H1 (cell line): ENCODE measurements around the gene TAF7L. TPM values are rescaled to one million over a fixed set of nuclear protein-coding genes. Genes with fewer than 3 reads are reported as not detected.

Source experiments
- CTCF ChIA-PET: fragments of 300-600 bp; sonication (Branson Sonifier 250); formaldehyde crosslinking; loops from one replicate; lab custom pipeline; 2021; ENCODE audit not compliant: partially characterized antibody; lab: Charles Lee
- POLR2A ChIA-PET: fragments of 300-600 bp; sonication (Branson Sonifier 250); formaldehyde crosslinking; loops from one replicate; lab custom pipeline; 2021; ENCODE audit warnings: inconsistent platforms; ENCODE audit not compliant: partially characterized antibody; lab: Charles Lee
- DNase-seq, 2 experiments: peaks; one replicate each; pipeline versions ENCODE4 v3.0.0 to v3.0.0-alpha.2; 2010 to 2022; ENCODE audit warnings: low spot score in 2 of 2, low read depth in 1 of 2, mixed read lengths in 1 of 2
- FAIRE-seq: peaks from 2 replicates; lab custom pipeline; 2011; peaks lifted over from hg19 to GRCh38; lab: Jason Lieb, UNC
- H2AFZ ChIP-seq: 2 replicates; pipeline ENCODE4 v1.8.1; 2012; ENCODE audit warnings: low read length, inconsistent platforms
- H2AK5ac ChIP-seq: 2 replicates; pipeline ENCODE4 v1.6.1; 2013; ENCODE audit warnings: low read depth, low read length
- H2BK120ac ChIP-seq: replicated peaks from 2 replicates; pipeline ENCODE3; 2013; ENCODE audit warnings: low read depth, low read length, inconsistent platforms
- H2BK12ac ChIP-seq: 2 replicates; pipeline ENCODE4 v1.6.1; 2013; ENCODE audit warnings: low read depth, low read length
- H2BK15ac ChIP-seq: 2 replicates; pipeline ENCODE4 v1.6.1; 2013; ENCODE audit warnings: low read length
- H2BK20ac ChIP-seq: 2 replicates; pipeline ENCODE4 v1.6.1; 2013; ENCODE audit warnings: low read length
- H2BK5ac ChIP-seq: 2 replicates; pipeline ENCODE4 v1.6.1; 2013; ENCODE audit warnings: low read depth, low read length
- H3K14ac ChIP-seq: 2 replicates; pipeline ENCODE4 v1.6.1; 2013; ENCODE audit warnings: inconsistent platforms; ENCODE audit not compliant: insufficient read length
- H3K18ac ChIP-seq: 2 replicates; pipeline ENCODE4 v1.6.1; 2013; ENCODE audit warnings: low read length; ENCODE audit errors: extremely low read depth
- H3K23ac ChIP-seq: 2 replicates; pipeline ENCODE4 v1.6.1; 2013; ENCODE audit warnings: inconsistent platforms; ENCODE audit not compliant: insufficient read length
- H3K23me2 ChIP-seq: 2 replicates; pipeline ENCODE4 v1.6.1; 2013; ENCODE audit warnings: low read depth, low read length
- H3K27ac ChIP-seq: 2 replicates; pipeline ENCODE4 v1.6.1; 2011; ENCODE audit warnings: low read depth, low read length, inconsistent platforms
- H3K27me3 ChIP-seq, 4 experiments: replicated peaks in 1 of 4; 1 replicate in 1 of 4; 2 replicates in 3 of 4; pipeline versions ENCODE4 v1.6.1 to v1.8.1; 2011 to 2013; ENCODE audit warnings: low read length in 3 of 4, mild to moderate bottlenecking in 3 of 4, inconsistent platforms in 2 of 4, mixed read lengths in 2 of 4, moderate library complexity in 1 of 4; ENCODE audit not compliant: control insufficient read depth in 3 of 4, insufficient read depth in 3 of 4; ENCODE audit errors: extremely low read depth in 1 of 4
- H3K36me3 ChIP-seq, 4 experiments: 2 replicates each; pipeline versions ENCODE4 v1.6.1 to v1.8.1; 2011 to 2013; ENCODE audit warnings: mild to moderate bottlenecking in 4 of 4, low read length in 3 of 4, moderate library complexity in 2 of 4, control low read depth in 1 of 4, inconsistent platforms in 1 of 4; ENCODE audit not compliant: insufficient read depth in 4 of 4, control insufficient read depth in 2 of 4
- H3K4ac ChIP-seq: replicated peaks from 2 replicates; pipeline ENCODE3; 2013; ENCODE audit warnings: low read length, low read depth, mixed read lengths, inconsistent platforms; ENCODE audit not compliant: insufficient read length
- H3K4me1 ChIP-seq, 4 experiments: replicated peaks in 1 of 4; 1 replicate in 1 of 4; 2 replicates in 3 of 4; pipeline versions ENCODE4 v1.6.1 to v1.8.1; 2011 to 2013; ENCODE audit warnings: low read length in 3 of 4, inconsistent platforms in 2 of 4, mixed read lengths in 1 of 4; ENCODE audit not compliant: insufficient read depth in 4 of 4, control insufficient read depth in 3 of 4
- H3K4me2 ChIP-seq, 2 experiments: 2 replicates each; pipeline versions ENCODE4 v1.6.1 to v1.8.1; 2011 to 2013; ENCODE audit warnings: low read depth in 2 of 2, low read length in 2 of 2, control low read depth in 1 of 2, inconsistent platforms in 1 of 2, mild to moderate bottlenecking in 1 of 2; ENCODE audit not compliant: insufficient read depth in 1 of 2
- H3K4me3 ChIP-seq, 4 experiments: fragments of 200-600, 300-600 bp in 1 of 4; sonication (generic), shearing (Covaris generic), sonication (Bioruptor Twin) in 1 of 4; 2 replicates each; pipeline versions ENCODE4 v1.5.1 to v1.8.1; 2011 to 2016; ENCODE audit warnings: low read length in 4 of 4, low read depth in 3 of 4, control low read depth in 2 of 4, inconsistent platforms in 2 of 4, mild to moderate bottlenecking in 2 of 4, mixed read lengths in 1 of 4, moderate library complexity in 1 of 4; ENCODE audit not compliant: insufficient read depth in 2 of 4; ENCODE audit errors: extremely low read depth in 1 of 4
- H3K56ac ChIP-seq: replicated peaks from 2 replicates; pipeline ENCODE3; 2013; ENCODE audit warnings: low read depth, mild to moderate bottlenecking, mixed read lengths, low read length, inconsistent platforms; ENCODE audit not compliant: insufficient read length
- H3K79me1 ChIP-seq: 2 replicates; pipeline ENCODE4 v1.6.1; 2013; ENCODE audit warnings: low read depth, low read length, control low read depth
- H3K79me2 ChIP-seq, 2 experiments: 2 replicates each; pipeline versions ENCODE4 v1.6.1 to v1.8.1; 2012 to 2013; ENCODE audit warnings: low read length in 2 of 2, mild to moderate bottlenecking in 2 of 2, inconsistent platforms in 1 of 2; ENCODE audit not compliant: insufficient read depth in 2 of 2, control insufficient read depth in 1 of 2
- H3K9ac ChIP-seq, 4 experiments: replicated peaks in 1 of 4; 1 replicate in 1 of 4; 2 replicates in 3 of 4; pipeline versions ENCODE4 v1.6.1 to v1.8.1; 2011 to 2013; ENCODE audit warnings: low read depth in 3 of 4, low read length in 3 of 4, control low read depth in 2 of 4, mild to moderate bottlenecking in 2 of 4, moderate library complexity in 2 of 4, inconsistent platforms in 1 of 4; ENCODE audit errors: extremely low read depth in 1 of 4
- H3K9me3 ChIP-seq, 2 experiments: 2 replicates each; pipeline versions ENCODE4 v1.6.1 to v1.8.1; 2012 to 2013; ENCODE audit warnings: mild to moderate bottlenecking in 2 of 2, moderate library complexity in 2 of 2, control low read depth in 1 of 2, inconsistent platforms in 1 of 2, low read depth in 1 of 2, low read length in 1 of 2, mixed read lengths in 1 of 2; ENCODE audit not compliant: insufficient read depth in 2 of 2
- H4K20me1 ChIP-seq, 2 experiments: replicated peaks in 1 of 2; 2 replicates each; pipeline versions ENCODE3 to v1.8.1; 2011 to 2013; ENCODE audit warnings: inconsistent platforms in 2 of 2, low read length in 2 of 2, mild to moderate bottlenecking in 1 of 2; ENCODE audit not compliant: insufficient read depth in 2 of 2, control insufficient read depth in 1 of 2
- H4K5ac ChIP-seq: 2 replicates; pipeline ENCODE4 v1.6.1; 2013; ENCODE audit warnings: low read length, low read depth, mixed read lengths, inconsistent platforms; ENCODE audit not compliant: insufficient read length
- H4K8ac ChIP-seq: 2 replicates; pipeline ENCODE4 v1.8.0; 2013; ENCODE audit warnings: mild to moderate bottlenecking, moderate library complexity, low read length, inconsistent platforms; ENCODE audit not compliant: insufficient read depth; ENCODE audit errors: extremely low read depth
- H4K91ac ChIP-seq: replicated peaks from 2 replicates; pipeline ENCODE3; 2013; ENCODE audit warnings: low read length, mixed read lengths, inconsistent platforms; ENCODE audit not compliant: insufficient read length
- EZH2 ChIP-seq: fragments of 200-600 bp; sonication (generic); IDR thresholded peaks from 2 replicates; pipeline ENCODE4 v1.7.1; 2012; ENCODE audit warnings: low read depth, mild to moderate bottlenecking, moderate library complexity, low read length, inconsistent platforms; ENCODE audit not compliant: severe bottlenecking
- KDM5A ChIP-seq: fragments of 200-600 bp; IDR thresholded peaks from 2 replicates; pipeline ENCODE4 v1.7.1; 2012; ENCODE audit warnings: mild to moderate bottlenecking, low read length, inconsistent platforms, mixed read lengths
- NANOG ChIP-seq: IDR thresholded peaks from 2 replicates; pipeline ENCODE4 v1.6.1; 2011; ENCODE audit warnings: low read length, low read depth, mild to moderate bottlenecking, inconsistent platforms; ENCODE audit not compliant: insufficient read depth, poor library complexity, severe bottlenecking
- WGBS, 2 experiments: shearing (Covaris generic) in 1 of 2; methylation state at CpG; one replicate each; pipeline versions ENCODE4 v1.1.6 to v1.1.7; 2013 to 2015; ENCODE audit warnings: low lambda C conversion rate in 2 of 2, mixed read lengths in 2 of 2, inconsistent platforms in 1 of 2, low coverage in 1 of 2, missing lambda C conversion rate in 1 of 2; ENCODE audit not compliant: insufficient replicate concordance in 2 of 2, insufficient coverage in 1 of 2, insufficient read length in 1 of 2; ENCODE audit errors: extremely low coverage in 1 of 2, missing lambda C conversion rate in 1 of 2; 5-methylcytosine and 5-hydroxymethylcytosine counted together
- polyA plus RNA-seq, 7 experiments: library from polyadenylated mRNA; depleted of rRNA in 3 of 7; stranded (reverse) in 5 of 7; unstranded in 2 of 7; fragments of >200 nt in 5 of 7; fragments of 200-250 nt in 2 of 7; gene quantifications; 1 replicate in 5 of 7; 2 replicates in 1 of 7; 4 replicates in 1 of 7; pipeline versions ENCODE4 v1.2.1 to v1.2.3, GENCODE V29; 2011 to 2013; ENCODE audit warnings: missing spikeins in 2 of 7, mixed read lengths in 2 of 7
- total RNA-seq: library from RNA; stranded (reverse); fragmentation: NEBNext Ultra II Directional; extraction: Animal tissue kit (Norgen Biotek cat#: 25700); gene quantifications from 2 replicates; pipeline ENCODE4 v1.2.1, GENCODE V29; 2021
- TF ChIP-seq, protein P1 (sequence below), 3 experiments: IDR thresholded peaks; 1 replicate in 2 of 3; 2 replicates in 1 of 3; pipeline versions ENCODE4 v1.5.1 to v1.6.1; 2011; ENCODE audit warnings: low read length in 3 of 3, mild to moderate bottlenecking in 3 of 3, inconsistent platforms in 2 of 3, low read depth in 1 of 3, moderate library complexity in 1 of 3; ENCODE audit not compliant: insufficient read depth in 1 of 3; ENCODE audit errors: control extremely low read depth in 1 of 3

TAF7L gene
- total and polyA plus RNA-seq, 2 of the 8 experiments (the other 6 are each of a cell fraction or from before 2014, with no cell fraction given), result not detected

DNA sequence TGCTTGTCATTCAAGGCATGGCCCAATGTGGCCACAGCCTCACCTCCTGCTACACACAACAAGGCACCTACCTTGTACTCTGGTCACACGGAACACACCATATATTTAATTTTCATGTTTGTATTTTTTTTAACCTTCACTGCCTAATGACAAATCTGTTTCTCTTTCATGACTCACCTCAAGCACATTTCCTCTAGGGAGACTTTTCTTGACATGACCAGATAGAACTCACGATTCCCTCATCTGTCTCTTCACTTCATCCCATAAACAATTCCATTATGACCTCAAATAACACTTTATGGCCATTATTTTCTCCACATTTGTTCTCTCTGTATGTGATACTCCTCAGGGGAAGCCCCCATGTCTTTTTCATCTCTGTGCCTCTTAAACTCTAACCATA is 60.5 kb downstream of the TAF7L start:
- no peak overlapping the region for H3K4me2 ChIP-seq
- no peak overlapping the region for H2BK5ac ChIP-seq
- no peak overlapping the region for H2AFZ ChIP-seq
- no peaks in the 10 kb centered on the region for H4K20me1 ChIP-seq
- no peak overlapping the region for H2BK15ac ChIP-seq
- H2BK12ac ChIP-seq, result no peak overlapping the region
- H3K14ac ChIP-seq, result no peak overlapping the region
- H4K8ac ChIP-seq, result no peak overlapping the region
- no peak for FAIRE-seq
- H3K56ac ChIP-seq, result no peak overlapping the region
- no peak overlapping the region for H2BK120ac ChIP-seq
- CTCF ChIA-PET, result no interaction called here
- no peak overlapping the region for H3K23ac ChIP-seq
- 90% methylated on average over 2 of the region's 2 CpGs; no CpG with 5 or more reads in 1 of the 2 experiments for WGBS, 2 experiments
- H3K36me3 ChIP-seq, result no peaks in the 10 kb centered on the region
- no peak overlapping the region for H2AK5ac ChIP-seq
- POLR2A ChIA-PET, result no interaction called here
- H3K27ac ChIP-seq, result no peak overlapping the region
- H3K27me3 ChIP-seq, result no peaks in the 10 kb centered on the region
- H3K79me1 ChIP-seq, result no peaks in the 10 kb centered on the region
- H3K4me1 ChIP-seq, result no peaks in the 10 kb centered on the region
- H3K9ac ChIP-seq, result no peak overlapping the region
- H3K79me2 ChIP-seq, result no peaks in the 10 kb centered on the region
- TF ChIP-seq, protein P1, sequence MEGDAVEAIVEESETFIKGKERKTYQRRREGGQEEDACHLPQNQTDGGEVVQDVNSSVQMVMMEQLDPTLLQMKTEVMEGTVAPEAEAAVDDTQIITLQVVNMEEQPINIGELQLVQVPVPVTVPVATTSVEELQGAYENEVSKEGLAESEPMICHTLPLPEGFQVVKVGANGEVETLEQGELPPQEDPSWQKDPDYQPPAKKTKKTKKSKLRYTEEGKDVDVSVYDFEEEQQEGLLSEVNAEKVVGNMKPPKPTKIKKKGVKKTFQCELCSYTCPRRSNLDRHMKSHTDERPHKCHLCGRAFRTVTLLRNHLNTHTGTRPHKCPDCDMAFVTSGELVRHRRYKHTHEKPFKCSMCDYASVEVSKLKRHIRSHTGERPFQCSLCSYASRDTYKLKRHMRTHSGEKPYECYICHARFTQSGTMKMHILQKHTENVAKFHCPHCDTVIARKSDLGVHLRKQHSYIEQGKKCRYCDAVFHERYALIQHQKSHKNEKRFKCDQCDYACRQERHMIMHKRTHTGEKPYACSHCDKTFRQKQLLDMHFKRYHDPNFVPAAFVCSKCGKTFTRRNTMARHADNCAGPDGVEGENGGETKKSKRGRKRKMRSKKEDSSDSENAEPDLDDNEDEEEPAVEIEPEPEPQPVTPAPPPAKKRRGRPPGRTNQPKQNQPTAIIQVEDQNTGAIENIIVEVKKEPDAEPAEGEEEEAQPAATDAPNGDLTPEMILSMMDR (IDR thresholded peaks at IDR 0.05; ENCODE audit: control extremely low read depth in 1 of 3, insufficient read depth in 1 of 3, low read depth in 1 of 3, low read length in 3 of 3), result no peak
- TF ChIP-seq NANOG (no peak), KDM5A (no peak), EZH2 (no peak)
- TF ChIP-seq, all 59 proteins: peak for 0
- DNase-seq, result no peak
- H4K5ac ChIP-seq, result no peak overlapping the region
- H4K91ac ChIP-seq, result no peak overlapping the region
- H3K18ac ChIP-seq, result no peak overlapping the region
- no peak overlapping the region for H2BK20ac ChIP-seq
- H3K9me3 ChIP-seq, result no peaks in the 10 kb centered on the region
- H3K23me2 ChIP-seq, result no peaks in the 10 kb centered on the region
- no peak overlapping the region for H3K4me3 ChIP-seq
- H3K4ac ChIP-seq, result no peak overlapping the region
